ENCODE data around the gene P2RX7. TPM values are rescaled to one million over a fixed set of nuclear protein-coding genes. Genes with fewer than 3 reads are reported as not detected.

P2RX7 gene
- polyA plus RNA-seq, 1 experiment: 0.48 TPM

- H3K4me3 ChIP-seq (ENCODE audit: low read depth, low read length): no peak overlapping the region
- H3K27me3 ChIP-seq (ENCODE audit: control insufficient read depth, insufficient read depth, low read length): no peaks in the 10 kb centered on the region
- DNase-seq (ENCODE audit: low read depth, low spot score): no peak
- H3K27ac ChIP-seq (ENCODE audit: low read depth, low read length): no peak overlapping the region
- TF ChIP-seq, protein P1, sequence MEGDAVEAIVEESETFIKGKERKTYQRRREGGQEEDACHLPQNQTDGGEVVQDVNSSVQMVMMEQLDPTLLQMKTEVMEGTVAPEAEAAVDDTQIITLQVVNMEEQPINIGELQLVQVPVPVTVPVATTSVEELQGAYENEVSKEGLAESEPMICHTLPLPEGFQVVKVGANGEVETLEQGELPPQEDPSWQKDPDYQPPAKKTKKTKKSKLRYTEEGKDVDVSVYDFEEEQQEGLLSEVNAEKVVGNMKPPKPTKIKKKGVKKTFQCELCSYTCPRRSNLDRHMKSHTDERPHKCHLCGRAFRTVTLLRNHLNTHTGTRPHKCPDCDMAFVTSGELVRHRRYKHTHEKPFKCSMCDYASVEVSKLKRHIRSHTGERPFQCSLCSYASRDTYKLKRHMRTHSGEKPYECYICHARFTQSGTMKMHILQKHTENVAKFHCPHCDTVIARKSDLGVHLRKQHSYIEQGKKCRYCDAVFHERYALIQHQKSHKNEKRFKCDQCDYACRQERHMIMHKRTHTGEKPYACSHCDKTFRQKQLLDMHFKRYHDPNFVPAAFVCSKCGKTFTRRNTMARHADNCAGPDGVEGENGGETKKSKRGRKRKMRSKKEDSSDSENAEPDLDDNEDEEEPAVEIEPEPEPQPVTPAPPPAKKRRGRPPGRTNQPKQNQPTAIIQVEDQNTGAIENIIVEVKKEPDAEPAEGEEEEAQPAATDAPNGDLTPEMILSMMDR (IDR thresholded peaks at IDR 0.05; ENCODE audit: low read depth, low read length): no peak
- ChIA-PET CTCF (interaction anchor here (2.7 kb wide), 1 partner anchor 14 kb away, joined by 13 read pairs; no protein-coding TSS in a partner anchor), POLR2A (no interaction called here)
- H3K9me3 ChIP-seq (ENCODE audit: control insufficient read depth, insufficient read depth, low read length): no peaks in the 10 kb centered on the region
Measured at GRCh38 chr12:121216102-121216501, 83.4 kb downstream of the P2RX7 start.

GRCh38 chr12:121217063-121217462 lies 84.4 kb downstream of the P2RX7 start:
- H3K27ac ChIP-seq (ENCODE audit: low read depth, low read length): no peak overlapping the region
- TF ChIP-seq, protein P1 (IDR thresholded peaks at IDR 0.05; ENCODE audit: low read depth, low read length): no peak
- H3K9me3 ChIP-seq (ENCODE audit: control insufficient read depth, insufficient read depth, low read length): no peaks in the 10 kb centered on the region
- no peaks in the 10 kb centered on the region for H3K27me3 ChIP-seq (ENCODE audit: control insufficient read depth, insufficient read depth, low read length)
- ChIA-PET CTCF (interaction anchor here (2.7 kb wide), 1 partner anchor 13 kb away, joined by 13 read pairs; no protein-coding TSS in a partner anchor), POLR2A (no interaction called here)
- no peak overlapping the region for H3K4me3 ChIP-seq (ENCODE audit: low read depth, low read length)
- DNase-seq (ENCODE audit: low read depth, low spot score): no peak

GRCh38 chr12:121217761-121218160 lies 85.1 kb downstream of the P2RX7 start:
- ChIA-PET POLR2A (no interaction called here), CTCF (no interaction called here)
- TF ChIP-seq, protein P1 (IDR thresholded peaks at IDR 0.05; ENCODE audit: low read depth, low read length): no peak

GRCh38 chr12:121218588-121219352 lies 86.1 kb downstream of the P2RX7 start:
- POLR2A ChIA-PET: no interaction called here
- DNase-seq (ENCODE audit: low read depth, low spot score): no peak
- no peaks in the 10 kb centered on the region for H3K9me3 ChIP-seq (ENCODE audit: control insufficient read depth, insufficient read depth, low read length)
- TF ChIP-seq, protein P1 (IDR thresholded peaks at IDR 0.05; ENCODE audit: low read depth, low read length): no peak
- CTCF ChIA-PET: no interaction called here
- no peak overlapping the region for H3K27ac ChIP-seq (ENCODE audit: low read depth, low read length)
- no peaks in the 10 kb centered on the region for H3K27me3 ChIP-seq (ENCODE audit: control insufficient read depth, insufficient read depth, low read length)
- no peak overlapping the region for H3K4me3 ChIP-seq (ENCODE audit: low read depth, low read length)

More at GRCh38 chr12:121217761-121218160, 85.1 kb downstream of the P2RX7 start:
- DNase-seq (ENCODE audit: low read depth, low spot score): no peak
- H3K4me3 ChIP-seq (ENCODE audit: low read depth, low read length): no peak overlapping the region
- no peaks in the 10 kb centered on the region for H3K9me3 ChIP-seq (ENCODE audit: control insufficient read depth, insufficient read depth, low read length)
- no peak overlapping the region for H3K27ac ChIP-seq (ENCODE audit: low read depth, low read length)
- H3K27me3 ChIP-seq (ENCODE audit: control insufficient read depth, insufficient read depth, low read length): no peaks in the 10 kb centered on the region

DNA sequence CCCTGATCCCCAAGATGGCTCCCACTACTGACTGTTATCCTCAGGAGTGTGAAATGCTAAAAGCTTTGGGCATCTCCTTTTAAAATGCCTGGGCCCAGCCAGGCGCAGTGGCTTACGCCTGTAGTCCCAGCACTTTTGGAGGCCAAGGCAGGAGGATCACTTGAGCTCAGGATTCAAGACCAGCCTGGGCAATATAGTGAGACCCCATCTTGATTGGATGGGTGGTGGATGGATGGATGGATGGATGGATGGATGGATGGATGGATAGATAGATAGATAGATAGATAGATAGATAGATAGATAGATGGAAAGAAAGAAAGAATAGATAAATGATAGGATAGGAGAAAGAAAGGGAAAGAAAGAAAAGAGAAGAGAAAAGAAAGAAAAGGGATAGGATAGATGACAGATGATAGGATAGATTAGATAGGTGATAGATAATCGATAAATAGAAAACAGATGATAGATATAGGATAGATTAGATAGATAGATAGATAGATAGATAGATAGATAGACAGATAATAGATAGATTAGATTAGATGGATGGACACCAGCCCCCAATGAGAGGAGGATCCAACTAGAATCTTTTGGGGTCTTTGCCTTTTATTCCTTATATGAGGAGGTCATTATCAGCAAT lies 86.8 kb downstream of the P2RX7 start:
- ChIA-PET CTCF (no interaction called here), POLR2A (no interaction called here)
- no peaks in the 10 kb centered on the region for H3K27me3 ChIP-seq (ENCODE audit: control insufficient read depth, insufficient read depth, low read length)
- no peaks in the 10 kb centered on the region for H3K9me3 ChIP-seq (ENCODE audit: control insufficient read depth, insufficient read depth, low read length)
- no peak overlapping the region for H3K4me3 ChIP-seq (ENCODE audit: low read depth, low read length)
- H3K27ac ChIP-seq (ENCODE audit: low read depth, low read length): no peak overlapping the region
- DNase-seq (ENCODE audit: low read depth, low spot score): no peak
- TF ChIP-seq, protein P1 (IDR thresholded peaks at IDR 0.05; ENCODE audit: low read depth, low read length): no peak

All from AG04450 (cell line).